Activated T-cell treated with anti-CD3 and anti-CD28 coated beads, Interleukin-2, amount 50 U/mL, for 24 hours (primary cell): Measurements from ENCODE around the gene JCAD.
"Not testable (repeated sequence)": the region's sequence is repeated elsewhere in the genome, so short reads cannot be mapped to it uniquely, and the experiment has no call there.

Experiments used
- DNase-seq: peaks from one replicate; pipeline ENCODE4 v3.0.0-alpha.2; 2020
- H3K27ac Mint-ChIP-seq: 2 replicates; pipeline ENCODE4 v1.8.0; 2020; ENCODE audit warnings: mild to moderate bottlenecking, mixed read lengths
- H3K27me3 Mint-ChIP-seq: 2 replicates; pipeline ENCODE4 v1.8.0; 2020; ENCODE audit warnings: mixed read lengths
- H3K36me3 Mint-ChIP-seq: 2 replicates; pipeline ENCODE4 v1.8.0; 2020; ENCODE audit warnings: low read depth, mixed read lengths
- H3K4me1 Mint-ChIP-seq: 2 replicates; pipeline ENCODE4 v1.8.0; 2020; ENCODE audit warnings: low read depth, mixed read lengths
- H3K4me3 Mint-ChIP-seq: 2 replicates; pipeline ENCODE4 v1.8.0; 2020; ENCODE audit warnings: mild to moderate bottlenecking, moderate library complexity, mixed read lengths
- H3K9me3 Mint-ChIP-seq: 2 replicates; pipeline ENCODE4 v1.8.0; 2020; ENCODE audit warnings: mixed read lengths

The JCAD gene

DNA sequence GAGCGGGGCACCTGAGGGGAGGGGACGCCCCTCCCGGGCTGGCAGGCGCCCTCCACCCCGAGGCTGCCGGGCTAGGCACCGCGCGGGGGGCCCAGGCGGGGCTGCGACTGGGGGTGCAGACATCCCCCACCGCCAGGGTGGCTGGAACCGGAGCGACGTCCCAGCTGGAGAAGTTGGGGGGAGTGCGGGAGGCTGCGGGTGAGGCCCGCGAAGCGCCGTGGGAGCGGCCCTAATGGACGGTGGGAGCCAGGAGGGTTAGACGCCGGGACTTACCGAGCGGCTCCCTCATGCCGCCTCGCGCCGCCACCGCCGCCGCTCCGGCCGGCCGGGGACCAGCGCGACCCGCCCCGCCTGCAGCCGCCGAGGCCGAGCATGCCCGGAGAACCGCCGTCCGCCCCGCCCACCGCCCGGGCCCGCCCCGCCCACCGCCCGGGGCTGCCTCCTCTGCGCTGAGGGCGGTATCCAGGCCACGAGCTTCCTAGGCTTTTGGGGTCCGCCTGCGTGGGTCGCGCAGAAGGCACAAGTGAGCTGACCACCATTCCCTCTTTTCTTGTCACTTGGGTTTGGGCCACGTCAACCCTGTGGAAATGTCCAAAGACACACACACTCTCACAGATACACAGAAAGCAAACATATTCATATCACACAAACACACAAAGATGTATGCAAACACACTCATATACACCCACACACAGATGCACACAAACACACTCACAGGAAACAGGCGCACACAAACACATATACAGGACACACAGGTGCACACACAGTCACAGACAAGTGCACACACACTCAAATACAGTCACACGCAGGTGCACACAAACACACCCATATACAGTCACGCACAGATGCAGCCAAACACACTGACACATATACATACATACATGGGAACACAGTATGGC, at the start of gene JCAD:
TSS of gene JCAD (minus strand) at position 378 of the 899 bp plus-strand sequence. CDS start 11,774 bp downstream, outside the sequence.
- Mint-ChIP-seq H3K9me3 (no peaks in the 10 kb centered on the region), H3K4me3 (peak within 1 kb of the TSS; percentile 57), H3K36me3 (no peaks in the 10 kb centered on the region), H3K27ac (no peak within 1 kb of the TSS), H3K4me1 (peaks cover 9% of the 10 kb centered on the region), H3K27me3 (peaks cover 86% of the 10 kb centered on the region)
- peak; percentile 74 for DNase-seq

DNA sequence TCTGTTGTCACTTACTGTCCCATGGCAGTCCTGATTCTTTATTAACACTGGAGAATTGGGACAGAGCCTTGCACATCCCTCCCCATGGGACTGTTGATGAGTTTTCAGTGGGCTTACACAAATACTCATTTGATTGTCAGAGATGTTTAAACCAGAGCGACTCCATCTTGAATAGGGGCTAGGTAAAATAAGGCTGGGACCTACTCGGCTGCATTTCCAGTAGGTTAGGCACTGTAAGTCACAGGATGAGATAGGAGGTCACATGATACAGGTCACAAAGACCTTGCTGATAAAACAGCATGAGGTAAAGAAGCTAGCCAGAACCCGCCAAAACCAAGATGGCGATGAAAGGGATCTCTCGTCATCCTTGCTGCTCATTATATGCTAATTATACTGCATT, 47.6 kb upstream of the JCAD start:
- H3K4me1 Mint-ChIP-seq: no peaks in the 10 kb centered on the region
- no peak overlapping the region for H3K27ac Mint-ChIP-seq
- H3K4me3 Mint-ChIP-seq: no peak overlapping the region
- DNase-seq: no peak
- H3K27me3 Mint-ChIP-seq: peaks cover 52% of the 10 kb centered on the region
- H3K36me3 Mint-ChIP-seq: no peaks in the 10 kb centered on the region
- no peaks in the 10 kb centered on the region for H3K9me3 Mint-ChIP-seq

GRCh38 chr10:30103595-30104320, 44.4 kb upstream of the JCAD start:
- peaks cover 2% of the 10 kb centered on the region for H3K4me1 Mint-ChIP-seq
- no peaks in the 10 kb centered on the region for H3K9me3 Mint-ChIP-seq
- no peak overlapping the region for H3K27ac Mint-ChIP-seq
- DNase-seq: no peak
- H3K36me3 Mint-ChIP-seq: no peaks in the 10 kb centered on the region
- H3K27me3 Mint-ChIP-seq: peaks cover 57% of the 10 kb centered on the region
- no peak overlapping the region for H3K4me3 Mint-ChIP-seq

GRCh38 chr10:30099706-30100105, 40.3 kb upstream of the JCAD start:
- H3K27ac Mint-ChIP-seq, H3K36me3 Mint-ChIP-seq, H3K9me3 Mint-ChIP-seq, H3K4me3 Mint-ChIP-seq, DNase-seq, H3K4me1 Mint-ChIP-seq: not testable (repeated sequence)
- peaks cover 48% of the 10 kb centered on the region for H3K27me3 Mint-ChIP-seq

- Mint-ChIP-seq H3K4me3 (no peak overlapping the region), H3K9me3 (no peaks in the 10 kb centered on the region), H3K27me3 (peaks cover 49% of the 10 kb centered on the region), H3K27ac (no peak overlapping the region), H3K36me3 (no peaks in the 10 kb centered on the region), H3K4me1 (peaks cover 2% of the 10 kb centered on the region)
- no peak for DNase-seq
Measured at GRCh38 chr10:30099101-30099500, 39.7 kb upstream of the JCAD start.

- H3K27me3 Mint-ChIP-seq: peaks cover 45% of the 10 kb centered on the region
- DNase-seq: no peak
- H3K36me3 Mint-ChIP-seq: no peaks in the 10 kb centered on the region
- no peak overlapping the region for H3K27ac Mint-ChIP-seq
- peaks cover 2% of the 10 kb centered on the region for H3K4me1 Mint-ChIP-seq
- H3K9me3 Mint-ChIP-seq: no peaks in the 10 kb centered on the region
- no peak overlapping the region for H3K4me3 Mint-ChIP-seq
Measured at GRCh38 chr10:30098629-30099028, 39.2 kb upstream of the JCAD start.

DNA sequence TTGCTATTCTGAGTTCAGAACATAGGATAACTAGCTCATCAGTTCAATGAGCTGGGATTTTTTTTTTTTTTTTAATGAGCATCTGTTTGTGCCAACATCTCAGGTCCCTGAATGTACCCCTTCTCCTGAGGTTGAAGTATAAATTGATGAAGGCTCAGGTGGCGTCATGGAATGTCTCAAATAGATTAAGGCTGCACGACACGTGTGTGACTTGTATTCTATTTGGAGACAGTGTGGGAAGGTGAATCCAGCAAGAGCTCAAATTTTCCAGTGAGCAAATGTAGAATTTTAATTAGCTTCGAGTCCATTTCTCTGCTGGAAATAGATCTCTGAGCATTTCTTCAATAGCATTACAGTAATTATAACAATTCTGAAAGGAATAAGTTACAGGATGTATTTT, 37.2 kb upstream of the JCAD start:
- H3K9me3 Mint-ChIP-seq: no peaks in the 10 kb centered on the region
- no peak overlapping the region for H3K27ac Mint-ChIP-seq
- H3K4me3 Mint-ChIP-seq: no peak overlapping the region
- DNase-seq: no peak
- H3K36me3 Mint-ChIP-seq: no peaks in the 10 kb centered on the region
- peaks cover 35% of the 10 kb centered on the region for H3K27me3 Mint-ChIP-seq
- H3K4me1 Mint-ChIP-seq: peaks cover 2% of the 10 kb centered on the region

- no peak overlapping the region for H3K27ac Mint-ChIP-seq
- H3K4me1 Mint-ChIP-seq: peaks cover 2% of the 10 kb centered on the region
- H3K4me3 Mint-ChIP-seq: no peak overlapping the region
- H3K27me3 Mint-ChIP-seq: peaks cover 34% of the 10 kb centered on the region
- H3K9me3 Mint-ChIP-seq: no peaks in the 10 kb centered on the region
- no peak for DNase-seq
- no peaks in the 10 kb centered on the region for H3K36me3 Mint-ChIP-seq
Measured at GRCh38 chr10:30095631-30096422, 36.4 kb upstream of the JCAD start.

DNA sequence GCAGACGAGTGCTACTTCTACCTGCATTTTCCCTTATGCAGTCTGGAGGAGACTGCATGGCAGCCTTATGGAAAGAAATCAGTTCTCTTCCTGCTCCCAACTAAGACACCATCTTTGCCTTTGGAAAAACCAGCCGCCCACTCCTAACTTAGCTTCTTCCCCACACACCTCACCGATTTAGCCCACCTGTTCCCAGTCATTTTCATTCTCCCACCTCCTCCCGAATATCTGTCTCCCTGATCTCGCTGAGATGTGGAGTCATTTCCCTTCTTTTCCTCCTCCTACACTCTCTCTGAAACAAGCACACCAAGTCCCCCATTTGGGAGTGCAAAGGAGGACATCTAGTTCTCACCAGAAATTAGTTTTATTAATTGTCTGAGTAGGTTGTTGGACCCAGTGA, 35.2 kb upstream of the JCAD start:
- peaks cover under 1% of the 10 kb centered on the region for H3K4me1 Mint-ChIP-seq
- peaks cover 23% of the 10 kb centered on the region for H3K27me3 Mint-ChIP-seq
- H3K4me3 Mint-ChIP-seq: no peak overlapping the region
- no peaks in the 10 kb centered on the region for H3K9me3 Mint-ChIP-seq
- no peaks in the 10 kb centered on the region for H3K36me3 Mint-ChIP-seq
- no peak overlapping the region for H3K27ac Mint-ChIP-seq
- DNase-seq: no peak

DNA sequence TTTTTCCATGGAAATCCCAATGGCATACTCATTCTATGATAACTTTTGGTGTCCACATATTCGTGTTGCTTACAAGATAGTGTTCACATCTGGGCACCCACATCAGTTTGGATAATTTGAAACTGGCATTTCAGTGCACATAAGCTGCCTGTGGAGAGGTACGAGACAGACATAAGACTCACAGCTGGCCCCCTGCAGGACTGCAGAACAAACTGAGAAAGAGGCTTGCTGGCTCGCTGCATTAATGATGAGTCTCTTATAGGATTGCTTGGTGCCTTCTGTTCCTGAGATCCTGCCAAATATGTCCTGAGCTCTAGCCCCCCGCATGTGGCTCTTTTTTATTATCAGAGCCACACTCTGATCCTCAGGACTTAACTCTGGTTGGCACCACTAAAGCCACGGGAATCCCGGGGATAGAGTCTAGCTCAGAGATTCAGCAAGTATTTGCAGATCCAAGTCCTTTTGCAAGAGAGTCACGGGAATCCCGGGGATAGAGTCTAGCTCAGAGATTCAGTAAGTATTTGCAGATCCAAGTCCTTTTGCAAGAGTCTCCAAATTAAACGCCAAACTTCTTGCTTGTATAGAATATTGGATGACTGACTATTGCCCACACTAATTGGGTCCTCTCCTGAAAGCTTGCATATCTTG, 34.0 kb upstream of the JCAD start:
- Mint-ChIP-seq H3K36me3 (no peaks in the 10 kb centered on the region), H3K27ac (no peak overlapping the region), H3K4me1 (no peaks in the 10 kb centered on the region), H3K4me3 (no peak overlapping the region), H3K9me3 (no peaks in the 10 kb centered on the region), H3K27me3 (peaks cover 18% of the 10 kb centered on the region)
- DNase-seq: no peak

GRCh38 chr10:30092151-30092790, 32.9 kb upstream of the JCAD start:
- Mint-ChIP-seq H3K27me3 (peaks cover 15% of the 10 kb centered on the region), H3K27ac (no peak overlapping the region), H3K4me3 (no peak overlapping the region), H3K36me3 (no peaks in the 10 kb centered on the region), H3K9me3 (no peaks in the 10 kb centered on the region), H3K4me1 (no peaks in the 10 kb centered on the region)
- DNase-seq: no peak

DNA sequence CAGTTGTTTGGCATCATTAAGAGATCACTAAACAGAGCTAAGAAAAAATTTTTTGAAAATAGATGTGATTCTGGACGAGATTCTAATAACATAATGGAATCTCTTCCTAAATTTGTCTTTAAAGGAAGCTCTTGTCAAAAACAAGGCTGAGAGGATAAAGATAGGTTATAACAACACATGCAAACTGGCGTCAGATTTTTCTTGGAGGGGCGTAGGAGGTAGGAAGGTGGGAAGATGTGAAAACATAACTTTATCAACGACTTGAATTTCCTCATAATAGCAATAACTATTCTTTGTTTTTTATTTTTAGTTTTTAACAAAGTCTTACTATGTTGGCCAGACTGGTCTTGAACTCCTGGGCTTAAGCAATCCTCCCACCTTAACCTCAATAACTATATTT, 31.8 kb upstream of the JCAD start:
- Mint-ChIP-seq H3K27me3 (peaks cover 19% of the 10 kb centered on the region), H3K9me3 (no peaks in the 10 kb centered on the region), H3K4me1 (no peaks in the 10 kb centered on the region), H3K36me3 (no peaks in the 10 kb centered on the region), H3K4me3 (no peak overlapping the region), H3K27ac (no peak overlapping the region)
- DNase-seq: no peak

GRCh38 chr10:30088178-30088577, 28.8 kb upstream of the JCAD start:
- peaks cover 22% of the 10 kb centered on the region for H3K27me3 Mint-ChIP-seq
- no peaks in the 10 kb centered on the region for H3K4me1 Mint-ChIP-seq
- no peaks in the 10 kb centered on the region for H3K9me3 Mint-ChIP-seq

GRCh38 chr10:30083934-30084333, 24.5 kb upstream of the JCAD start:
- Mint-ChIP-seq H3K36me3 (no peaks in the 10 kb centered on the region), H3K27me3 (peaks cover 39% of the 10 kb centered on the region), H3K4me3 (no peak overlapping the region), H3K4me1 (no peaks in the 10 kb centered on the region), H3K27ac (no peak overlapping the region), H3K9me3 (no peaks in the 10 kb centered on the region)
- DNase-seq: no peak

More at GRCh38 chr10:30088178-30088577, 28.8 kb upstream of the JCAD start:
- Mint-ChIP-seq H3K4me3 (no peak overlapping the region), H3K27ac (no peak overlapping the region), H3K36me3 (no peaks in the 10 kb centered on the region)
- DNase-seq: no peak
